HCT116 (cell line): ENCODE measurements around the gene TNFRSF25.

ENCODE experiments used
- CTCF ChIP-seq, 3 experiments: fragments of 200-600 bp in 1 of 3; sonication (generic) in 1 of 3; IDR thresholded peaks in 2 of 3; conservative IDR thresholded peaks in 1 of 3; 2 replicates each; pipeline ENCODE4 v1.5.1; 2012 to 2017; ENCODE audit warnings: low read depth in 2 of 3, low read length in 2 of 3, antibody characterized with exemption in 1 of 3, borderline replicate concordance in 1 of 3, control low read depth in 1 of 3, mild to moderate bottlenecking in 1 of 3, mixed read lengths in 1 of 3, mixed run types in 1 of 3, moderate library complexity in 1 of 3; ENCODE audit not compliant: insufficient read depth in 1 of 3
- EGR1 ChIP-seq: IDR thresholded peaks from 2 replicates; pipeline ENCODE4 v1.6.1; 2012; ENCODE audit warnings: low read depth
- EZH2 ChIP-seq: fragments of 200-600 bp; sonication (generic); IDR thresholded peaks from 2 replicates; pipeline ENCODE4 v1.6.1; 2017; ENCODE audit warnings: antibody characterized with exemption, mixed run types
- JUND ChIP-seq: IDR thresholded peaks from 2 replicates; pipeline ENCODE4 v1.6.1; 2012
- POLR2A ChIP-seq: IDR thresholded peaks from 2 replicates; pipeline ENCODE4 v1.7.0; 2011; ENCODE audit warnings: borderline replicate concordance; ENCODE audit not compliant: insufficient read depth, insufficient read length; ENCODE audit errors: extremely low read depth
- POLR2AphosphoS5 ChIP-seq: IDR thresholded peaks from 2 replicates; pipeline ENCODE4 v1.6.1; 2011; ENCODE audit warnings: mild to moderate bottlenecking, low read depth, low read length, moderate library complexity
- RAD21 ChIP-seq: IDR thresholded peaks from 2 replicates; pipeline ENCODE4 v1.6.1; 2012; ENCODE audit warnings: low read depth, mild to moderate bottlenecking
- SIN3A ChIP-seq: IDR thresholded peaks from 2 replicates; pipeline ENCODE4 v1.6.1; 2012; ENCODE audit warnings: low read depth
- SRF ChIP-seq: IDR thresholded peaks from 2 replicates; pipeline ENCODE4 v1.6.1; 2012; ENCODE audit warnings: low read depth
- TCF7L2 ChIP-seq: IDR thresholded peaks from 2 replicates; pipeline ENCODE4 v1.7.0; 2011; ENCODE audit warnings: borderline replicate concordance, inconsistent platforms; ENCODE audit not compliant: insufficient read depth, insufficient read length; ENCODE audit errors: extremely low read depth
- TF ChIP-seq, protein P1 (sequence below): IDR thresholded peaks from 2 replicates; pipeline ENCODE4 v1.6.1; 2012
- TF ChIP-seq, protein P2 (sequence below): IDR thresholded peaks from 2 replicates; pipeline ENCODE4 v1.6.1; 2012; ENCODE audit warnings: low read depth
- TF ChIP-seq, protein P3 (sequence below): IDR thresholded peaks from 2 replicates; pipeline ENCODE4 v1.6.1; 2011; ENCODE audit warnings: mild to moderate bottlenecking, low read length, moderate library complexity; ENCODE audit not compliant: insufficient replicate concordance; ENCODE audit errors: extremely low read depth

DNA sequence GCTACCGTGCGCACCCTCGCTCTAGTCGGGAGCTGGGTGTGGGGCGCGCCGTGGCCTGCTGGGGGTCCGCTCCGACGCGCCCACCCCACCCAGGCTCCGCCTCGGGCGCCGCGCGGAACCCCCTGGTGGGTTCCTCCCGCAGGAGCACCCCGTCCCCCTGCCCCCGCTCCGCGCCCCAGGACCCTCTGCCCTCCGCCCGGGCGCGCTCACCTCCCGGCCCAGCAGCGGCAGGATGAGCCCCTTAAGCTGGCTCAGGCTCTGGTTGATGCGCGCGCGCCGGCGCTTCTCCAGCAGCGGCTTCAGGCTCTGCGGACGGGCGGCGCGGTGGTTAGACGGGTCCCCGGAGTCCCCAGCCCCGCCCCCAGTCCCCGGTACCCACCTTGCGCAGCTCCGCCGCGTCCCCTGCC lies 46.6 kb downstream of the TNFRSF25 start:
- TF ChIP-seq CTCF (IDR thresholded peaks at IDR 0.05 in 2 of 3, conservative IDR thresholded peaks at IDR 0.05 in 1 of 3; ENCODE audit: borderline replicate concordance in 1 of 3, insufficient read depth in 1 of 3, low read depth in 2 of 3, low read length in 2 of 3), result no peak
- TF ChIP-seq, protein P1, sequence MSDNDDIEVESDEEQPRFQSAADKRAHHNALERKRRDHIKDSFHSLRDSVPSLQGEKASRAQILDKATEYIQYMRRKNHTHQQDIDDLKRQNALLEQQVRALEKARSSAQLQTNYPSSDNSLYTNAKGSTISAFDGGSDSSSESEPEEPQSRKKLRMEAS, result no peak
- TF ChIP-seq POLR2A, result no peak
- TF ChIP-seq, protein P2, sequence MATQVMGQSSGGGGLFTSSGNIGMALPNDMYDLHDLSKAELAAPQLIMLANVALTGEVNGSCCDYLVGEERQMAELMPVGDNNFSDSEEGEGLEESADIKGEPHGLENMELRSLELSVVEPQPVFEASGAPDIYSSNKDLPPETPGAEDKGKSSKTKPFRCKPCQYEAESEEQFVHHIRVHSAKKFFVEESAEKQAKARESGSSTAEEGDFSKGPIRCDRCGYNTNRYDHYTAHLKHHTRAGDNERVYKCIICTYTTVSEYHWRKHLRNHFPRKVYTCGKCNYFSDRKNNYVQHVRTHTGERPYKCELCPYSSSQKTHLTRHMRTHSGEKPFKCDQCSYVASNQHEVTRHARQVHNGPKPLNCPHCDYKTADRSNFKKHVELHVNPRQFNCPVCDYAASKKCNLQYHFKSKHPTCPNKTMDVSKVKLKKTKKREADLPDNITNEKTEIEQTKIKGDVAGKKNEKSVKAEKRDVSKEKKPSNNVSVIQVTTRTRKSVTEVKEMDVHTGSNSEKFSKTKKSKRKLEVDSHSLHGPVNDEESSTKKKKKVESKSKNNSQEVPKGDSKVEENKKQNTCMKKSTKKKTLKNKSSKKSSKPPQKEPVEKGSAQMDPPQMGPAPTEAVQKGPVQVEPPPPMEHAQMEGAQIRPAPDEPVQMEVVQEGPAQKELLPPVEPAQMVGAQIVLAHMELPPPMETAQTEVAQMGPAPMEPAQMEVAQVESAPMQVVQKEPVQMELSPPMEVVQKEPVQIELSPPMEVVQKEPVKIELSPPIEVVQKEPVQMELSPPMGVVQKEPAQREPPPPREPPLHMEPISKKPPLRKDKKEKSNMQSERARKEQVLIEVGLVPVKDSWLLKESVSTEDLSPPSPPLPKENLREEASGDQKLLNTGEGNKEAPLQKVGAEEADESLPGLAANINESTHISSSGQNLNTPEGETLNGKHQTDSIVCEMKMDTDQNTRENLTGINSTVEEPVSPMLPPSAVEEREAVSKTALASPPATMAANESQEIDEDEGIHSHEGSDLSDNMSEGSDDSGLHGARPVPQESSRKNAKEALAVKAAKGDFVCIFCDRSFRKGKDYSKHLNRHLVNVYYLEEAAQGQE, result no peak
- no peak for TF ChIP-seq TCF7L2
- no peak for TF ChIP-seq EZH2
- TF ChIP-seq SIN3A, result no peak
- no peak for TF ChIP-seq POLR2AphosphoS5
- TF ChIP-seq JUND, result no peak
- no peak for TF ChIP-seq SRF
- TF ChIP-seq RAD21, result no peak
- TF ChIP-seq, protein P3, sequence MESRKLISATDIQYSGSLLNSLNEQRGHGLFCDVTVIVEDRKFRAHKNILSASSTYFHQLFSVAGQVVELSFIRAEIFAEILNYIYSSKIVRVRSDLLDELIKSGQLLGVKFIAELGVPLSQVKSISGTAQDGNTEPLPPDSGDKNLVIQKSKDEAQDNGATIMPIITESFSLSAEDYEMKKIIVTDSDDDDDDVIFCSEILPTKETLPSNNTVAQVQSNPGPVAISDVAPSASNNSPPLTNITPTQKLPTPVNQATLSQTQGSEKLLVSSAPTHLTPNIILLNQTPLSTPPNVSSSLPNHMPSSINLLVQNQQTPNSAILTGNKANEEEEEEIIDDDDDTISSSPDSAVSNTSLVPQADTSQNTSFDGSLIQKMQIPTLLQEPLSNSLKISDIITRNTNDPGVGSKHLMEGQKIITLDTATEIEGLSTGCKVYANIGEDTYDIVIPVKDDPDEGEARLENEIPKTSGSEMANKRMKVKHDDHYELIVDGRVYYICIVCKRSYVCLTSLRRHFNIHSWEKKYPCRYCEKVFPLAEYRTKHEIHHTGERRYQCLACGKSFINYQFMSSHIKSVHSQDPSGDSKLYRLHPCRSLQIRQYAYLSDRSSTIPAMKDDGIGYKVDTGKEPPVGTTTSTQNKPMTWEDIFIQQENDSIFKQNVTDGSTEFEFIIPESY, result no peak
- no peak for TF ChIP-seq EGR1
